A549 (cell line): ENCODE measurements around the gene TGFBR1. TPM values are rescaled to one million over a fixed set of nuclear protein-coding genes. Genes with fewer than 3 reads are reported as not detected.

ENCODE experiments used
- ATAC-seq, 2 experiments: fragments of 200-7000 bp in 1 of 2; fragments of >200 bp in 1 of 2; cut with Nextera tagmentation in 1 of 2; cut with Tn5 transposase in 1 of 2; 3 replicates each; pipeline versions ENCODE4 v1.8.0 to v1.9.1; 2018 to 2020; ENCODE audit warnings: mild to moderate bottlenecking in 1 of 2, moderate library complexity in 1 of 2
- CTCF ChIA-PET: fragments of 300-600 bp; sonication (Branson Sonifier 250); formaldehyde crosslinking; extraction: SDS; loops from one replicate; lab custom pipeline; 2021; ENCODE audit warnings: antibody characterized with exemption, inconsistent platforms; lab: Yijun Ruan, JAX
- POLR2A ChIA-PET: fragments of 350-600 bp; formaldehyde crosslinking; extraction: SDS; loops from one replicate; lab custom pipeline; 2021; ENCODE audit warnings: antibody characterized with exemption, inconsistent platforms; lab: Yijun Ruan, JAX
- DNase-seq, 2 experiments: peaks; one replicate each; pipeline versions ENCODE4 v3.0.0 to v3.0.0-alpha.2; 2011 to 2016; ENCODE audit warnings: low read depth in 1 of 2, low spot score in 1 of 2
- FAIRE-seq: peaks from 2 replicates; lab custom pipeline; 2011; peaks lifted over from hg19 to GRCh38; lab: Jason Lieb, UNC
- H3K27ac ChIP-seq, 2 experiments: fragments of >200 bp; sonication (Bioruptor Twin); formaldehyde crosslinking; 3 replicates each; pipeline ENCODE4 v1.5.1; 2016 to 2017
- H3K4me1 ChIP-seq: fragments of >200 bp; sonication (Bioruptor Twin); formaldehyde crosslinking; 3 replicates; pipeline ENCODE4 v1.6.1; 2016
- H3K4me2 ChIP-seq: fragments of >200 bp; sonication (Bioruptor Twin); formaldehyde crosslinking; 3 replicates; pipeline ENCODE4 v1.6.1; 2016
- H3K4me3 ChIP-seq: fragments of >200 bp; sonication (Bioruptor Twin); formaldehyde crosslinking; 3 replicates; pipeline ENCODE4 v1.5.1; 2016
- H3K9me3 ChIP-seq: fragments of >200 bp; sonication (Bioruptor Twin); formaldehyde crosslinking; 3 replicates; pipeline ENCODE4 v1.6.1; 2016
- CEBPB ChIP-seq, 2 experiments: fragments of >200 bp in 1 of 2; sonication (Bioruptor Twin) in 1 of 2; formaldehyde crosslinking in 1 of 2; IDR thresholded peaks; 2 replicates each; pipeline ENCODE4 v1.6.1; 2012 to 2016
- CHD4 ChIP-seq: fragments of 200-600 bp; sonication (generic); IDR thresholded peaks from 2 replicates; pipeline ENCODE4 v1.6.1; 2016; ENCODE audit warnings: antibody characterized with exemption, mild to moderate bottlenecking, borderline replicate concordance
- EHMT2 ChIP-seq: fragments of 200-600 bp; sonication (generic); IDR thresholded peaks from 2 replicates; pipeline ENCODE4 v1.6.1; 2016; ENCODE audit warnings: antibody characterized with exemption, low read depth, mild to moderate bottlenecking, moderate library complexity
- ESRRA ChIP-seq: fragments of 150-350 bp; IDR thresholded peaks from 2 replicates; pipeline ENCODE4 v1.6.1; 2014; ENCODE audit warnings: mild to moderate bottlenecking, low read length, borderline replicate concordance
- HDAC2 ChIP-seq: fragments of 200-600 bp; sonication (generic); IDR thresholded peaks from 2 replicates; pipeline ENCODE4 v1.6.1; 2016
- HEYL ChIP-seq: fragments of 250-450 bp; sonication (Bioruptor Pico); IDR thresholded peaks from 2 replicates; pipeline ENCODE4 v1.8.0; 2021; ENCODE audit warnings: mild to moderate bottlenecking, moderate library complexity
- JUNB ChIP-seq: fragments of >200 bp; sonication (Bioruptor Twin); formaldehyde crosslinking; IDR thresholded peaks from 2 replicates; pipeline ENCODE4 v1.6.1; 2016
- NFE2L2 ChIP-seq: fragments of 150-350 bp; conservative IDR thresholded peaks from 2 replicates; pipeline ENCODE4 v1.6.1; 2014; ENCODE audit warnings: low read length
- NR3C1 ChIP-seq: fragments of >200 bp; sonication (Bioruptor Twin); formaldehyde crosslinking; IDR thresholded peaks from 3 replicates; pipeline ENCODE4 v1.6.1; 2017
- PHF8 ChIP-seq: fragments of 200-600 bp; sonication (generic); IDR thresholded peaks from 2 replicates; pipeline ENCODE4 v1.6.1; 2016; ENCODE audit warnings: low read depth, mild to moderate bottlenecking, antibody characterized with exemption, moderate library complexity, borderline replicate concordance
- RAD21 ChIP-seq, 2 experiments: fragments of >200 bp in 1 of 2; sonication (Bioruptor Twin) in 1 of 2; formaldehyde crosslinking in 1 of 2; IDR thresholded peaks in 1 of 2; conservative IDR thresholded peaks in 1 of 2; 2 replicates in 1 of 2; 3 replicates in 1 of 2; pipeline ENCODE4 v1.6.1; 2012 to 2018; ENCODE audit warnings: inconsistent platforms in 1 of 2
- RARB ChIP-seq: fragments of 250-450 bp; sonication (Bioruptor Pico); IDR thresholded peaks from 2 replicates; pipeline ENCODE4 v1.8.0; 2021; ENCODE audit warnings: mild to moderate bottlenecking, moderate library complexity
- RCOR1 ChIP-seq: fragments of 150-350 bp; IDR thresholded peaks from 2 replicates; pipeline ENCODE4 v1.6.1; 2014; ENCODE audit warnings: antibody characterized with exemption, low read length, low read depth
- RFX5 ChIP-seq: fragments of 450-650 bp; IDR thresholded peaks from 2 replicates; pipeline ENCODE4 v1.7.1; 2014; ENCODE audit warnings: antibody characterized with exemption, mild to moderate bottlenecking, moderate library complexity
- RNF2 ChIP-seq: fragments of 200-600 bp; sonication (generic); IDR thresholded peaks from 2 replicates; pipeline ENCODE4 v1.6.1; 2016; ENCODE audit warnings: low read depth, mild to moderate bottlenecking, antibody characterized with exemption, moderate library complexity, borderline replicate concordance
- TP53 ChIP-seq: fragments of 250-450 bp; sonication (Bioruptor Pico); IDR thresholded peaks from 2 replicates; pipeline ENCODE4 v1.5.0; 2021; ENCODE audit warnings: mild to moderate bottlenecking, moderate library complexity
- ZC3H11A ChIP-seq: fragments of 450-650 bp; IDR thresholded peaks from 2 replicates; pipeline ENCODE4 v1.6.1; 2014; ENCODE audit warnings: antibody characterized with exemption, mild to moderate bottlenecking
- WGBS: methylation state at CpG from one replicate; pipeline ENCODE4 v1.1.6; 2017; ENCODE audit errors: missing lambda C conversion rate; 5-methylcytosine and 5-hydroxymethylcytosine counted together
- polyA plus RNA-seq, 4 experiments: library from polyadenylated mRNA; depleted of rRNA in 3 of 4; stranded (reverse); fragments of >200 nt; fragmentation: RNase III in 1 of 4; extraction: RNeasy Plus Mini Kit Qiagen cat#74134 plus additional on column Dnase treatment in 1 of 4; gene quantifications; 2 replicates in 3 of 4; 3 replicates in 1 of 4; pipeline ENCODE4 v1.2.3, GENCODE V29; 2011 to 2017
- TF ChIP-seq, protein P1 (sequence below): IDR thresholded peaks from 2 replicates; pipeline ENCODE4 v1.6.1; 2012
- TF ChIP-seq, protein P2 (sequence below): fragments of >200 bp; sonication (Bioruptor Twin); formaldehyde crosslinking; IDR thresholded peaks from 3 replicates; pipeline ENCODE4 v1.6.1; 2016
- TF ChIP-seq, protein P3 (sequence below): fragments of >200 bp; sonication (Bioruptor Twin); formaldehyde crosslinking; IDR thresholded peaks from 2 replicates; pipeline ENCODE4 v1.6.1; 2016
- TF ChIP-seq, protein P4 (sequence below): fragments of 450-650 bp; IDR thresholded peaks from 2 replicates; pipeline ENCODE4 v1.6.1; 2014; ENCODE audit warnings: antibody characterized with exemption
- TF ChIP-seq, protein P5 (sequence below): fragments of 250-450 bp; sonication (Bioruptor Pico); IDR thresholded peaks from 2 replicates; pipeline ENCODE4 v1.5.0; 2021; ENCODE audit warnings: mild to moderate bottlenecking, moderate library complexity, borderline replicate concordance
- TF ChIP-seq, protein P6 (sequence below): IDR thresholded peaks from 2 replicates; pipeline ENCODE4 v1.6.1; 2012
- TF ChIP-seq, protein P7 (sequence below): fragments of 250-450 bp; sonication (Bioruptor Pico); IDR thresholded peaks from 2 replicates; pipeline ENCODE4 v1.5.0; 2020; ENCODE audit warnings: low read depth, mild to moderate bottlenecking, moderate library complexity

TGFBR1 gene
- polyA plus RNA-seq, 2 of the 4 experiments (the other 2 are of a cell fraction): 25.8 to 45.5 TPM

DNA sequence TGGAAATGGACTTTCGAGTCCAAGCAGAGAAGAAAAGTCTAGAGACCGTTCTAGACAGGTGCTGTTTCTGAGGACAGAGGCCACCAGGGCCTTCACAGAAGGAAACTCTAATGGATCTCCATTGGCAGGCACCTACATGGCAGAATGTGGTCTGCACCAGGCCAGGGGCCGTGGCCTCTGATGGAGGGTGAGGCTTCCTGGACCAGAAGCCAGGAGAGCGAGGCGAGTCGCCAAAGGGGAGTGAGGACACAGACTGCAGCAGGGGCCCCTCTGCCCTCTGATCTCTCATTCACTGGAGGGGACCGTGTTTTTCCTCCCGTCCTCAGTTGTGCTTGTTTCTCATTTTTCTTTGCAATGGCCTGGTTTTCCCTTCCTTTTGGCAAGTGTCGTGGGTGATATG is 75.7 kb downstream of the TGFBR1 start:
- no peak for FAIRE-seq
- TF ChIP-seq CEBPB (IDR thresholded peaks at IDR 0.05) (no peak), EHMT2 (no peak), TP53 (CRISPR knock-in tag) (no peak), HEYL (no peak), ESRRA (no peak), RAD21 (conservative IDR thresholded peaks at IDR 0.05 in 1 of 2, IDR thresholded peaks at IDR 0.05 in 1 of 2) (no peak), ZC3H11A (no peak), RFX5 (no peak), RCOR1 (no peak), NR3C1 (no peak), RARB (CRISPR knock-in tag) (no peak), JUNB (no peak), HDAC2 (no peak)
- TF ChIP-seq, protein P1, sequence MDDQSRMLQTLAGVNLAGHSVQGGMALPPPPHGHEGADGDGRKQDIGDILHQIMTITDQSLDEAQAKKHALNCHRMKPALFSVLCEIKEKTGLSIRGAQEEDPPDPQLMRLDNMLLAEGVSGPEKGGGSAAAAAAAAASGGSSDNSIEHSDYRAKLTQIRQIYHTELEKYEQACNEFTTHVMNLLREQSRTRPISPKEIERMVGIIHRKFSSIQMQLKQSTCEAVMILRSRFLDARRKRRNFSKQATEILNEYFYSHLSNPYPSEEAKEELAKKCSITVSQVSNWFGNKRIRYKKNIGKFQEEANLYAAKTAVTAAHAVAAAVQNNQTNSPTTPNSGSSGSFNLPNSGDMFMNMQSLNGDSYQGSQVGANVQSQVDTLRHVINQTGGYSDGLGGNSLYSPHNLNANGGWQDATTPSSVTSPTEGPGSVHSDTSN: no peak
- TF ChIP-seq, protein P2, sequence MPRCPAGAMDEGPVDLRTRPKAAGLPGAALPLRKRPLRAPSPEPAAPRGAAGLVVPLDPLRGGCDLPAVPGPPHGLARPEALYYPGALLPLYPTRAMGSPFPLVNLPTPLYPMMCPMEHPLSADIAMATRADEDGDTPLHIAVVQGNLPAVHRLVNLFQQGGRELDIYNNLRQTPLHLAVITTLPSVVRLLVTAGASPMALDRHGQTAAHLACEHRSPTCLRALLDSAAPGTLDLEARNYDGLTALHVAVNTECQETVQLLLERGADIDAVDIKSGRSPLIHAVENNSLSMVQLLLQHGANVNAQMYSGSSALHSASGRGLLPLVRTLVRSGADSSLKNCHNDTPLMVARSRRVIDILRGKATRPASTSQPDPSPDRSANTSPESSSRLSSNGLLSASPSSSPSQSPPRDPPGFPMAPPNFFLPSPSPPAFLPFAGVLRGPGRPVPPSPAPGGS: no peak
- TF ChIP-seq, protein P3, sequence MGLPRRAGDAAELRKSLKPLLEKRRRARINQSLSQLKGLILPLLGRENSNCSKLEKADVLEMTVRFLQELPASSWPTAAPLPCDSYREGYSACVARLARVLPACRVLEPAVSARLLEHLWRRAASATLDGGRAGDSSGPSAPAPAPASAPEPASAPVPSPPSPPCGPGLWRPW: no peak
- TF ChIP-seq, protein P4, sequence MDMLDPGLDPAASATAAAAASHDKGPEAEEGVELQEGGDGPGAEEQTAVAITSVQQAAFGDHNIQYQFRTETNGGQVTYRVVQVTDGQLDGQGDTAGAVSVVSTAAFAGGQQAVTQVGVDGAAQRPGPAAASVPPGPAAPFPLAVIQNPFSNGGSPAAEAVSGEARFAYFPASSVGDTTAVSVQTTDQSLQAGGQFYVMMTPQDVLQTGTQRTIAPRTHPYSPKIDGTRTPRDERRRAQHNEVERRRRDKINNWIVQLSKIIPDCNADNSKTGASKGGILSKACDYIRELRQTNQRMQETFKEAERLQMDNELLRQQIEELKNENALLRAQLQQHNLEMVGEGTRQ: no peak
- TF ChIP-seq, protein P5, sequence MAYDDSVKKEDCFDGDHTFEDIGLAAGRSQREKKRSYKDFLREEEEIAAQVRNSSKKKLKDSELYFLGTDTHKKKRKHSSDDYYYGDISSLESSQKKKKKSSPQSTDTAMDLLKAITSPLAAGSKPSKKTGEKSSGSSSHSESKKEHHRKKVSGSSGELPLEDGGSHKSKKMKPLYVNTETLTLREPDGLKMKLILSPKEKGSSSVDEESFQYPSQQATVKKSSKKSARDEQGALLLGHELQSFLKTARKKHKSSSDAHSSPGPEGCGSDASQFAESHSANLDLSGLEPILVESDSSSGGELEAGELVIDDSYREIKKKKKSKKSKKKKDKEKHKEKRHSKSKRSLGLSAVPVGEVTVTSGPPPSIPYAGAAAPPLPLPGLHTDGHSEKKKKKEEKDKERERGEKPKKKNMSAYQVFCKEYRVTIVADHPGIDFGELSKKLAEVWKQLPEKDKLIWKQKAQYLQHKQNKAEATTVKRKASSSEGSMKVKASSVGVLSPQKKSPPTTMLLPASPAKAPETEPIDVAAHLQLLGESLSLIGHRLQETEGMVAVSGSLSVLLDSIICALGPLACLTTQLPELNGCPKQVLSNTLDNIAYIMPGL (CRISPR knock-in tag): no peak
- TF ChIP-seq, protein P6, sequence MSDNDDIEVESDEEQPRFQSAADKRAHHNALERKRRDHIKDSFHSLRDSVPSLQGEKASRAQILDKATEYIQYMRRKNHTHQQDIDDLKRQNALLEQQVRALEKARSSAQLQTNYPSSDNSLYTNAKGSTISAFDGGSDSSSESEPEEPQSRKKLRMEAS: no peak
- TF ChIP-seq, all 56 proteins: peak for 0
- H3K4me2 ChIP-seq: no peak overlapping the region
- H3K4me3 ChIP-seq: no peak overlapping the region
- H3K4me1 ChIP-seq: no peaks in the 10 kb centered on the region
- 69% methylated on average over 9 of the region's 9 CpGs for WGBS
- DNase-seq: no peak
- H3K9me3 ChIP-seq: no peaks in the 10 kb centered on the region
- ChIA-PET CTCF (no interaction called here), POLR2A (no interaction called here)
- no peak overlapping the region for H3K27ac ChIP-seq
- ATAC-seq: no peak

DNA sequence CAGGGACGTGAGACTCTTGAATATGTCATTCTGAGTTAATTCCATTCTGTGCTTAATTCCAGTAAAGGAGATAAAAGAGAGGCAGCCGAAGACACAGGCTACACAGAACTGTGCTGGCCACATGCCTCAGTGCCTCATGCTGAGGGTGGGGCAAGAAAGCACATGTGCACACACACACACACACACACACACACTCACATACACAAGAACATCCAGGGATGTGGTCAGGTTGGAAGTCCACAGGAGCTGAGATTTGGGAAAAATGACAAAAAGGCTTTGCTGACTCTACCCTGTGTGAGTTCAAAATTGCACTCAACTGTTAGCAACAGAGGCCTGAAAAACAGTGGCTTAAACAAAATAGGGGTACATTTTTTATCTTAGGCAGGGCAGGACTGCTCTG is 76.3 kb downstream of the TGFBR1 start:
- no peak for TF ChIP-seq RNF2
- no peak for TF ChIP-seq CHD4
- no peak for TF ChIP-seq ZC3H11A
- TF ChIP-seq NFE2L2: no peak
- TF ChIP-seq, protein P7, sequence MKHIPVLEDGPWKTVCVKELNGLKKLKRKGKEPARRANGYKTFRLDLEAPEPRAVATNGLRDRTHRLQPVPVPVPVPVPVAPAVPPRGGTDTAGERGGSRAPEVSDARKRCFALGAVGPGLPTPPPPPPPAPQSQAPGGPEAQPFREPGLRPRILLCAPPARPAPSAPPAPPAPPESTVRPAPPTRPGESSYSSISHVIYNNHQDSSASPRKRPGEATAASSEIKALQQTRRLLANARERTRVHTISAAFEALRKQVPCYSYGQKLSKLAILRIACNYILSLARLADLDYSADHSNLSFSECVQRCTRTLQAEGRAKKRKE (CRISPR knock-in tag): no peak
- no peak for TF ChIP-seq PHF8
- POLR2A ChIA-PET: no interaction called here
- no peak overlapping the region for H3K4me2 ChIP-seq
- CTCF ChIA-PET: no interaction called here
- H3K27ac ChIP-seq: no peak overlapping the region
- no peak overlapping the region for H3K4me3 ChIP-seq
- ATAC-seq: no peak
- H3K9me3 ChIP-seq: no peaks in the 10 kb centered on the region
- 72% methylated on average over 2 of the region's 2 CpGs for WGBS
- H3K4me1 ChIP-seq: no peaks in the 10 kb centered on the region
- no peak for FAIRE-seq
- DNase-seq: no peak
